ENCODE results near the gene DARS2.

The DARS2 gene

GRCh38 chr1:173862769-173863223 lies 38.3 kb downstream of the DARS2 start:
- Histone ChIP-seq H3K27ac (no peak overlapping the region), H3K4me3 (no peak overlapping the region)
- no peak for TF ChIP-seq CTCF (IDR thresholded peaks at IDR 0.05)
- DNase-seq (ENCODE audit: low spot score): no peak

- no peak overlapping the region for H3K4me3 ChIP-seq
- no peak for DNase-seq (ENCODE audit: low spot score)
- TF ChIP-seq CTCF (IDR thresholded peaks at IDR 0.05): no peak
- H3K27ac ChIP-seq: no peak overlapping the region
These were observed 39.0 kb downstream of the DARS2 start for GRCh38 chr1:173863224-173864161.

- Histone ChIP-seq H3K27ac (no peak overlapping the region), H3K4me3 (no peak overlapping the region)
- TF ChIP-seq CTCF (IDR thresholded peaks at IDR 0.05): no peak
- no peak for DNase-seq (ENCODE audit: low spot score)
These were observed 39.9 kb downstream of the DARS2 start for GRCh38 chr1:173864179-173864867.

GRCh38 chr1:173865468-173866164 lies 41.1 kb downstream of the DARS2 start:
- DNase-seq (ENCODE audit: low spot score): no peak
- H3K4me3 ChIP-seq: peak overlapping the region; percentile 96
- TF ChIP-seq CTCF (IDR thresholded peaks at IDR 0.05): no peak
- H3K27ac ChIP-seq: peak overlapping the region in 1 of 2 donors; percentile 99

GRCh38 chr1:173866413-173867115 lies 42.1 kb downstream of the DARS2 start:
- DNase-seq (ENCODE audit: low spot score): no peak
- Histone ChIP-seq H3K4me3 (peak overlapping the region; percentile 96), H3K27ac (peak overlapping the region; percentile 94 to 99)
- no peak for TF ChIP-seq CTCF (IDR thresholded peaks at IDR 0.05)

GRCh38 chr1:173867141-173867752 lies 42.8 kb downstream of the DARS2 start:
- no peak for DNase-seq (ENCODE audit: low spot score)
- no peak for TF ChIP-seq CTCF (IDR thresholded peaks at IDR 0.05)
- Histone ChIP-seq H3K27ac (peak overlapping the region; percentile 94 to 99), H3K4me3 (peak overlapping the region; percentile 96)
